HG02884 (cell line): Measurements from ENCODE around the gene PAM.

Experiments used
- ATAC-seq: cut with Tn5 transposase; IDR thresholded peaks from one replicate; pipeline ENCODE4 v1.9.1; 2021; ENCODE audit warnings: mild to moderate bottlenecking, moderate library complexity; ENCODE audit not compliant: unreplicated experiment

Gene PAM

DNA sequence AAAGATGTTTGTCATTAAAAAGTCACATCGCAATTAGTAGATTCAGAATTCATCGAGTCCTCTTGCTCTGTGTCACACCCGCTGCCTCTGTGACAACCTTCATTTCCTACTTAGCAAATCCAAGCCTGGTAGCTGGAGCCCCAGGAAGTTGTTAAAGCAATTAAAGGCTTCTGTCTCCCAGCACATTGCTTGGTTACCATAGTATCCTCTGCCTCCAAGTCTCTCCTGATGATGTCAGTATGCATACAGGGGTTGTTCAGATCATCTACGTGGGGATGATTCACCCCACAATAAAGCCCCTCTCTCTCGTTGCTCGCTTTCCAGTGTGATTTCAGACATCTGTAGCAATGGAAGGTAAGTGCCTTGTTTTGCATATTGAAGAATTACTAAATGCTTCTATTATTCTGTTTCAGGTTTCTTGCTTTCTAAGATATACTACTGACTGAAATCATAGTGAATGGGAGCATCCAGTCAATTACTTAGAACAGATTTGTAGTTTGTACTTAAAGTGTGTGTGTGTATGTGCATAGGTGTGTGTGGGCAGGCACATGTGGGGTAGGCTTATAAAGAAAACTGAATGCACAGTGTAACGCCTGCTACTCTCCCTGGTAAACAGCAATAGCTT is 52.9 kb downstream of the PAM start:
- ATAC-seq = no peak

DNA sequence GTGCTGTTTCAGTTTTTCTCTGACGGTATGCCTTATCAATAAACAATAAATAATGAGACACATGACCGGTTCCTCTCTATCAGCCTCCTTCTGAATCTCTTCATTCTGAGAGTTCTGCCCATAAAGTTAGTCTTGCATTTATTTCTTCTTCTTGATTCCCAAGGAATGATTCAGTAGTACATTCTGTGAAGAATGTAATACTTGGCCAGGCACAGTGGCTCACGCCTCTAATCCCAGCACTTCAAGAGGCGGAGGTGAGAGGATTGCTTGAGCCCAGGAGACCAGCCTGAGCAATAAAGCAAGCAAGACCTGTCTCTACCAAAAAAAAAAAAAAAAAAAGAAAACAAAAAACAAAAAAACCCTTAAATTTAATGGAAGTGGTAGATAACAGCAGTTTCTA is 53.9 kb downstream of the PAM start:
- ATAC-seq = no peak

DNA sequence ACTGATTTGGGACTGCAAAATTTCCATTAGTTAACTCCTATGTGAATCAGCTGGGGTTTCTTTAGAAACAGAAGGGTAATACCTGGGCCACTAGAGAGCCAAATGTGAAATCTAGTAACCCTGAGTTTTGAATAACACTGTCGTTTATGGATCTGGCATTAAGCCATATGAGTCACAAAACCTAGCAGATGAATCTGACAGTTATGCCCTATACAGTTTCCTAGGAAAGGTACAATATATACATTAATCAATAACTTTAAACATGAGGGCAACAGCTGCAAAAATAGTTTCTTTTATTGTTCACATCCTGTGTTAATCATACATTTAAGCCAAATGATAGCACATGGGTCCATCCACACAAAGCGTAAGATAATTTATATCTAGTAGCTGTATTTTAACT is 56.9 kb downstream of the PAM start:
- no peak for ATAC-seq

- no peak for ATAC-seq
These were observed 58.6 kb downstream of the PAM start for GRCh38 chr5:102813740-102814139.

- ATAC-seq = no peak
These were observed 60.0 kb downstream of the PAM start for GRCh38 chr5:102815084-102815483.

GRCh38 chr5:102815540-102816332 is 60.6 kb downstream of the PAM start:
- no peak for ATAC-seq

- ATAC-seq = no peak
These were observed 63.2 kb downstream of the PAM start for GRCh38 chr5:102818345-102818744.

DNA sequence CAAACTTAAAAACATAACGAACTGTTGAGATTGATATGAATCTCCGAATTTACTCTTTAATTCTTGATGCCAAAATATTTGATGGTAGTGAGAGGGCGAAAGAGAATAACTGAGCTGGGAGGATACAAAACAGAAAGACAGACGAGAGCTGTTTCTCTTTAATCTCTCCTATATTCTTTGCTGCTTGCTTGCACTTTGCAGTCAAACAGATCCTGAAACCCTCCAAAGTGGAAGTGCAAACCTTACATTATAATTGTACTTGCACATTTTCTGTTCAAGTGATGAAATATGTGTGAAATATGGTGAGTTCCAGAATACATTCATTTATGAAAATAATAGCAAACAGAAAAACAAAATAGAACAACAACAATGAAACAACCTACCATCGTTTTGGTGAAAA is 63.8 kb downstream of the PAM start:
- no peak for ATAC-seq

- ATAC-seq = no peak
These were observed 64.5 kb downstream of the PAM start for GRCh38 chr5:102819634-102820033.

GRCh38 chr5:102823441-102823874 is 68.4 kb downstream of the PAM start:
- ATAC-seq = no peak

DNA sequence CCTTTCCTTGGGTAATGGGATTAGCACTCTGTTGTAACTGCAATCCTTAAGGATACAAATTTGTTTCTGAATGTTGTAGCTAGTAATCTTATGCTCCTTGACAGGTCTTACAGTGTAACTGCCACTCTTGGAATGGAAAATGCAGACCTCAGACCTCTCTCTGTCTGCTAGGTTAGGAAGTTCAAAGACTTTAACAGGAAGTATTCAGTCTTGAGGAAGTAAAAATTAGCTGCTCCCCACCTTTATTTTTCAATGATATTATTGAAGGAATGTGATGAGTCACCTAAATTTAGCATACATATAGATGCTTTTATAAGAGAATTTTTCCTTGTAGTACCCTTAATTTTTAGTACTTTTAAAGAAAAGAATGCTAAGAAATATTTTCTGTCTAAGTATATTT is 71.5 kb downstream of the PAM start:
- ATAC-seq = no peak

DNA sequence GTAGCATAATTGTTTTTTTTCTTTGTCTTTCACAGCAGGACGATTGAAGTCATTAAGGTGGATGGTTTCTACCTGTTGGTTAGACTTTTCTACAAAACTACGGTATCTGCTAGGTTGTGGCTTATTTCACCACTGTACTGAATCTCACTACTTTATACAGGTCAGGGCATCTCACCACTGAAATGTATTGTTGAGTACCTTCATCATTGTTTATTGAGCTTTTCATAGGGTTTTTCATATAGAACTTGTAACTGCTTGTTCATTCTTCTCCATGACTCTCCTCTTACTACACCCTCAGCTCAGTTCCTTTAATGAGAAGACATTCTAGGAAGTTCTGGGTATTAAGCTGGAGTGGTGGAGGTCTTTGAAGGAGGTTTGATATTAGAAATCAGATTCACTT is 75.1 kb downstream of the PAM start:
- no peak for ATAC-seq

DNA sequence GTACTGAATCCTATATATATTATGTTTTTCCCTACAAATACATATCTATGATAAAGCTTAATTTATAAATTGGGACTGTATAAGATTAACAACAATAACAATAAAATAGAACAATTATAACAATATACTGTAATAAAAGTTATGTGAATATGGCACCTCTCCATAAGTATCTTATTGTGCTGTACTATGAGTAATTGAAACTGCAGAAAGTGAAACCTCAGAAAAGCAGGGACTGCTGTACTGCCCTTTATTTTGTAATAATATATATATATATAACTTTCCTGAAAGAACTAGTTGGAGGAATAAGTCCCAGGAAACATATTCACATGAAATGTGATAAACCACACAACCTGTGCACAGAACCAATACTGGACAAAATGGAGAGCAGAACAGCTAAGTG is 77.3 kb downstream of the PAM start:
- no peak for ATAC-seq

DNA sequence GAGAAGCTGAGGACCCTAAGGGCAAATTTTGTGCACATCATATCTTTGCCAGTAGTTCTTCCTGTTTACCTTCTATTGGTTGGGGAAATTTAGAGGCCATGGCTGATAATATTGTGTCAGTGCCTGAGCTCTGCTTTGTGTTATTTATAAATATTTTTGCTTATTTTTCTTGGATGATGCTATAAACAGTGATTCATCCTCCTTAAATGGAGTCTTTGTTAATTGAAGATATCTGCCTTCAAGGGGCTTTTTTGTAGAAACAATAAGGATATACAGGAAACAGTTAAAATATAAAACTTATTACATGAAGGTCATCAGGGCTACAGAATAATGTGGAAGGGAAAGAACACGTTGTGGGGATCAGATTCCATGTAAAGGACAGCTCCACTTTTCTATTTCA is 78.0 kb downstream of the PAM start:
- ATAC-seq = no peak

GRCh38 chr5:102834438-102834964 is 79.4 kb downstream of the PAM start:
- no peak for ATAC-seq

DNA sequence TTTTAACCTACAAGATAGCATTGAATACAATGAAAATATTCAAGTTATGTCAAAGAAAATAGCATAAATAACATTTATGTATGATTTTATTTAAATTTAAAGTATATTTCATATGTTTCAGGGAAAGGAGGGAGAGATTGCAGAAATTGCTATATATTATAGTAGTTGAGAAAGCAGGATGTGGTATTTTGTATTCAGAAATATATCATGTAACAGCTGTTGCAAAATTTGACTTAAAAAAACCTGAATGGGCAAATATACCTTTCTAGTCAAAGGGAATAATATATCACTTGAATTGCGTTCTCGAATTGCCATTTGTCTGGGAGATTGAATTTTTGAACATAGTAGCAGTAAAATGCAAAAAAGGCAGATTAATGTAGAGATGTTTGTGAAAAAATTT is 80.6 kb downstream of the PAM start:
- no peak for ATAC-seq

- ATAC-seq = no peak
These were observed 85.9 kb downstream of the PAM start for GRCh38 chr5:102841021-102841420.

DNA sequence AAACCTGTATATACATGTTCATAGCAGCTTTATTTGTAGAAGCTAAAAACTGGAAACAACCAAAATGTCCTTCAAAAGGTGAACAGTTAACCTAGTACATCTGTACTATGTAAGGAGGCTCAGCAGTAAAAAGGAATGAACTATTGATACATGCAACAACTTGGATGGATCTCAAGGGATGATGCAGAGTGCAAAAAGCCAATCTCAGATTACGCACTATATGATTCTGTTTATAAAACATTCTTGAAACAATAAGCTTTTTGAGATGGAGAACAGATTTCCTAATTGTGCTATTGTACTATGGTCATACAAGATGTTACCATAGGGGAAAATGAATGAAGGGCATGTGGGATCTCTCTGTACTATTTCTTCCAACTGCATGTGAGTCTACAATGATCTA is 88.9 kb downstream of the PAM start:
- ATAC-seq = no peak

DNA sequence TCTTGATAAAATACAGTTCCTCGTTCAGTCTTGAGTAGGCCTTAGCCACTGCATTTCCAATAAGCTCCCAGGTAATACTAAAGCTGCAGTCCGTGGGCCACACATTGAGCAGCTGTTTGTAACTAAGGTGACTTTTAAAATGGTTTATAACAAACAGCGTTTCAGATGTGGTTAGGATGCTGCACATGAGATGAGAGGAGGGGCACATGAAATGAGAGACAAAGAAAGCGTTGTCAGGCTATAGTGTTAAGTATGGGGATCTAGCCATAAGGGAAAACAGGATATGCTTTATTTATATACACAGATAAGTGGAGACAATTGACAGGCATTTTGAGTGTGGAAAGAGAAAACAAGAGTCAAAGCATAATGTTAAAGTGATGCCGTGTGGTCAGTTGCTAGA is 89.9 kb downstream of the PAM start:
- ATAC-seq = no peak

DNA sequence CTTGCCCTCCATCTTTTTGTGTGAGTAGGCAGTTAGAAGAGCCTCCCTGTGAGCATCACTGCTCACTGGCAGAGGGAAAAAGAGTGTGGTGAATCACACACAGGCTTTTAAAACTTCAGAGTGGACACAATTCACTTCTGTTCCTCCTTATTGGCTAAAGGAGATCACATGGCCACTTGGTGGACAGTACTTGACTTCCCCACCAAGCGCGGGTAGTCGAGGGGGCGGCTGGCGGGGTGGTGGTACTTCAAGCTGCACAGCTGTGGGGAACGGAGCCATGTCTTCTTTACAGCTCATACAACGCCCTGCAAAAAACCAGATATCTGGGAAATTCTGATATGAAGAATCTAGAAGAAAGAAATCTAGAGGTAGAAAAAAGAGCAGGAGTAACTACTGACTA is 95.4 kb downstream of the PAM start:
- no peak for ATAC-seq

DNA sequence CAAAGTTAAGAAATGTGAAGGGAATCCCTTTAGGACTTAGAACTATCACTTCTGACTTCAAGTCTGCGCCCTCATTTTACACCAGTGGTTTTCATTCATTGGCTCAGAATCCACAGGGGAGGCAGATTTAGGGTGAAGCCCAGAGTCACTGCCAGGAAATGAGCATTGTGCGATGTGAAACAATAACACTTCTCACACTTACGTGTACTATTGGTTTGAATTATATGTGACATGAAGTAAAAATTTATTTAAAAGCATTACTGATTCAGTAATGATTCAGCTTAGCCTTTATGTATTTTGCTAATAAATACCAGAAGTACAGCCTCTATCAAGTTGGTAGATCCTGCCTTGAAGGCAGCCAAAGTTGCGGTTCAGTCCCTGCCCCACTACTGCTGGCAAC is 98.6 kb downstream of the PAM start:
- ATAC-seq = no peak

DNA sequence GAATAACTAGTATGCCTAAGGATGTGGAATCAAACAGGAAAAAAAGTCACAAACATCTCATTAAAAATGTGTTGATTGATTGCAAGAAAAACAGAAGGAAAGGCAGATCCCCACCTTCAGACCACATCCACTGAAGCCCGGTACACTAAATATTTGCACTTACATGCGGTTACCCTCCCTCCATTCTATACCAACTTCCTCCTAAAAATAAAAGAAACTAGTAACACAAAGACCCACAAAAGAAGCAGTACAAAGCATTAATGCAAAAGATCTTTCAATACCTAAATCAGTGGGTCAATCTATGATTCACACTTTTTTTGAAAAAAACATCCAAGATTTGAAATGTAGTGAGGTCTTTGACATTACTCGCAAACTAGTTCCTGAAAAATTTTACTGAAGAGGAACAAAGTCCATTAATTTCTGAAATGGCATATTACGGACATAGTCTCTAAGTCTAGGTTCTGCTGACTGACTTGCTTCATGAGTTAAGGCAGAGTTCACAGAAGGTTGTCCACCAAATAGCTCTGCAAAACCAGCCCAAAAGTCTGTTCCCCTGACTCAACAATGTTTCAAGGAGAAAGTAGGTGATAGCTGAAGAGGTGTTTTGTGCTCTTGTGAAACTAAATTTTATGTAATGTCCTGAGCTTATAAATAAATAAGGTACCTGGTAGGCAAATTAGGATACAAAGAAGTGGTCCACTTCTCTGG is 100.7 kb downstream of the PAM start:
- ATAC-seq = no peak
